Astrocyte (in vitro differentiated cells and primary cell): Measurements from ENCODE around the gene ZNF311. TPM values are rescaled to one million over a fixed set of nuclear protein-coding genes. Genes with fewer than 3 reads are reported as not detected.
"Not testable (repeated sequence)": the region's sequence is repeated elsewhere in the genome, so short reads cannot be mapped to it uniquely, and the experiment has no call there.

ENCODE experiments used
- DNase-seq: peaks from one replicate; pipeline ENCODE4 v3.0.0-alpha.2; 2010; ENCODE audit warnings: low read depth
- FAIRE-seq: peaks from 2 replicates; lab custom pipeline; 2011; peaks lifted over from hg19 to GRCh38; lab: Jason Lieb, UNC
- H2AFZ ChIP-seq: 2 replicates; pipeline ENCODE4 v1.6.0; 2012; ENCODE audit warnings: low read depth, low read length, inconsistent platforms
- H3K27ac ChIP-seq: 2 replicates; pipeline ENCODE4 v1.5.1; 2011; ENCODE audit warnings: low read depth, low read length, inconsistent platforms
- H3K27me3 ChIP-seq: 2 replicates; pipeline ENCODE4 v1.6.0; 2011; ENCODE audit warnings: low read length, inconsistent platforms; ENCODE audit not compliant: insufficient read depth
- H3K36me3 ChIP-seq: 2 replicates; pipeline ENCODE4 v1.5.1; 2011; ENCODE audit warnings: low read length, inconsistent platforms; ENCODE audit not compliant: insufficient read depth
- H3K4me1 ChIP-seq: 2 replicates; pipeline ENCODE4 v1.5.1; 2011; ENCODE audit warnings: low read length, inconsistent platforms; ENCODE audit not compliant: insufficient read depth
- H3K4me2 ChIP-seq: 2 replicates; pipeline ENCODE4 v1.6.0; 2012; ENCODE audit warnings: low read length, inconsistent platforms
- H3K4me3 ChIP-seq: 2 replicates; pipeline ENCODE4 v1.5.1; 2011; ENCODE audit warnings: low read depth, mild to moderate bottlenecking, low read length, inconsistent platforms; ENCODE audit not compliant: insufficient read depth
- H3K79me2 ChIP-seq: 2 replicates; pipeline ENCODE4 v1.6.0; 2012; ENCODE audit warnings: mild to moderate bottlenecking, low read length, inconsistent platforms; ENCODE audit not compliant: insufficient read depth
- H3K9ac ChIP-seq: 2 replicates; pipeline ENCODE4 v1.6.0; 2012; ENCODE audit warnings: mild to moderate bottlenecking, low read length, inconsistent platforms
- H3K9me3 ChIP-seq: 2 replicates; pipeline ENCODE4 v1.5.1; 2012; ENCODE audit warnings: low read depth, mild to moderate bottlenecking, low read length, inconsistent platforms; ENCODE audit not compliant: insufficient read depth
- H4K20me1 ChIP-seq: 2 replicates; pipeline ENCODE4 v1.6.0; 2012; ENCODE audit warnings: low read length, inconsistent platforms; ENCODE audit not compliant: insufficient read depth
- H3K27ac Mint-ChIP-seq: one replicate; pipeline ENCODE4 v1.8.0; 2021; ENCODE audit warnings: mild to moderate bottlenecking, mixed read lengths; ENCODE audit not compliant: unreplicated experiment
- H3K27me3 Mint-ChIP-seq: one replicate; pipeline ENCODE4 v1.8.0; 2021; ENCODE audit warnings: low read depth, mixed read lengths; ENCODE audit not compliant: unreplicated experiment
- H3K36me3 Mint-ChIP-seq: one replicate; pipeline ENCODE4 v1.8.0; 2021; ENCODE audit warnings: low read depth, mixed read lengths; ENCODE audit not compliant: unreplicated experiment
- H3K4me1 Mint-ChIP-seq: one replicate; pipeline ENCODE4 v1.8.0; 2021; ENCODE audit warnings: low read depth, mixed read lengths; ENCODE audit not compliant: unreplicated experiment
- H3K4me3 Mint-ChIP-seq: one replicate; pipeline ENCODE4 v1.8.0; 2021; ENCODE audit warnings: mild to moderate bottlenecking, moderate library complexity, mixed read lengths; ENCODE audit not compliant: unreplicated experiment
- H3K9me3 Mint-ChIP-seq: one replicate; pipeline ENCODE4 v1.8.0; 2021; ENCODE audit warnings: mild to moderate bottlenecking, mixed read lengths; ENCODE audit not compliant: unreplicated experiment
- EZH2 ChIP-seq: IDR thresholded peaks from 2 replicates; pipeline ENCODE4 v1.6.1; 2012; ENCODE audit warnings: mild to moderate bottlenecking, low read length, inconsistent platforms; ENCODE audit not compliant: insufficient read depth
- total RNA-seq: library from RNA; stranded (reverse); gene quantifications from 2 replicates; pipeline ENCODE4 v1.2.1, GENCODE V29; 2021
- TF ChIP-seq, protein P1 (sequence below): IDR thresholded peaks from 2 replicates; pipeline ENCODE4 v1.5.1; 2011; ENCODE audit warnings: low read depth, mild to moderate bottlenecking, inconsistent platforms, low read length, moderate library complexity; ENCODE audit not compliant: insufficient read depth

The ZNF311 gene
- total RNA-seq, 1 donor from 2014 or later = 1.7 TPM

GRCh38 chr6:28968476-28968875 is 36.6 kb downstream of the ZNF311 start:
- Mint-ChIP-seq H3K4me3 (no peak overlapping the region), H3K27me3 (no peaks in the 10 kb centered on the region), H3K9me3 (peaks cover 10% of the 10 kb centered on the region), H3K36me3 (no peaks in the 10 kb centered on the region), H3K27ac (no peak overlapping the region), H3K4me1 (no peaks in the 10 kb centered on the region)
- no peaks in the 10 kb centered on the region for H3K79me2 ChIP-seq
- H3K27me3 ChIP-seq = no peaks in the 10 kb centered on the region
- H3K36me3 ChIP-seq = no peaks in the 10 kb centered on the region
- H3K9ac ChIP-seq = no peak overlapping the region
- H3K27ac ChIP-seq = no peak overlapping the region
- H2AFZ ChIP-seq = no peak overlapping the region
- H3K4me3 ChIP-seq = no peak overlapping the region
- H3K4me1 ChIP-seq = no peaks in the 10 kb centered on the region
- DNase-seq (no peak), FAIRE-seq (no peak)
- TF ChIP-seq EZH2 = no peak
- TF ChIP-seq, protein P1, sequence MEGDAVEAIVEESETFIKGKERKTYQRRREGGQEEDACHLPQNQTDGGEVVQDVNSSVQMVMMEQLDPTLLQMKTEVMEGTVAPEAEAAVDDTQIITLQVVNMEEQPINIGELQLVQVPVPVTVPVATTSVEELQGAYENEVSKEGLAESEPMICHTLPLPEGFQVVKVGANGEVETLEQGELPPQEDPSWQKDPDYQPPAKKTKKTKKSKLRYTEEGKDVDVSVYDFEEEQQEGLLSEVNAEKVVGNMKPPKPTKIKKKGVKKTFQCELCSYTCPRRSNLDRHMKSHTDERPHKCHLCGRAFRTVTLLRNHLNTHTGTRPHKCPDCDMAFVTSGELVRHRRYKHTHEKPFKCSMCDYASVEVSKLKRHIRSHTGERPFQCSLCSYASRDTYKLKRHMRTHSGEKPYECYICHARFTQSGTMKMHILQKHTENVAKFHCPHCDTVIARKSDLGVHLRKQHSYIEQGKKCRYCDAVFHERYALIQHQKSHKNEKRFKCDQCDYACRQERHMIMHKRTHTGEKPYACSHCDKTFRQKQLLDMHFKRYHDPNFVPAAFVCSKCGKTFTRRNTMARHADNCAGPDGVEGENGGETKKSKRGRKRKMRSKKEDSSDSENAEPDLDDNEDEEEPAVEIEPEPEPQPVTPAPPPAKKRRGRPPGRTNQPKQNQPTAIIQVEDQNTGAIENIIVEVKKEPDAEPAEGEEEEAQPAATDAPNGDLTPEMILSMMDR = no peak
- no peaks in the 10 kb centered on the region for H4K20me1 ChIP-seq
- H3K9me3 ChIP-seq = peaks cover 3% of the 10 kb centered on the region
- H3K4me2 ChIP-seq = no peak overlapping the region

GRCh38 chr6:28965706-28966105 is 39.4 kb downstream of the ZNF311 start:
- TF ChIP-seq, protein P1 = no peak
- no peak for TF ChIP-seq EZH2
- no peaks in the 10 kb centered on the region for H3K27me3 ChIP-seq
- no peak overlapping the region for H2AFZ ChIP-seq
- H3K27ac ChIP-seq = no peak overlapping the region
- no peaks in the 10 kb centered on the region for H3K4me1 ChIP-seq
- Mint-ChIP-seq H3K4me1 (no peaks in the 10 kb centered on the region), H3K9me3 (peaks cover 10% of the 10 kb centered on the region), H3K27me3 (peaks cover 2% of the 10 kb centered on the region), H3K27ac (no peak overlapping the region), H3K36me3 (no peaks in the 10 kb centered on the region), H3K4me3 (no peak overlapping the region)
- H3K9me3 ChIP-seq = peaks cover 3% of the 10 kb centered on the region
- no peaks in the 10 kb centered on the region for H3K79me2 ChIP-seq
- H3K4me3 ChIP-seq = no peak overlapping the region
- no peaks in the 10 kb centered on the region for H3K36me3 ChIP-seq
- FAIRE-seq (no peak), DNase-seq (no peak)
- no peak overlapping the region for H3K9ac ChIP-seq
- no peak overlapping the region for H3K4me2 ChIP-seq
- H4K20me1 ChIP-seq = no peaks in the 10 kb centered on the region

GRCh38 chr6:28960846-28961500 is 44.1 kb downstream of the ZNF311 start:
- H3K4me2 ChIP-seq = no peak overlapping the region
- no peaks in the 10 kb centered on the region for H3K4me1 ChIP-seq
- H3K9me3 Mint-ChIP-seq = peaks cover 2% of the 10 kb centered on the region
- H4K20me1 ChIP-seq = no peaks in the 10 kb centered on the region
- H3K4me1 Mint-ChIP-seq = no peaks in the 10 kb centered on the region
- H3K4me3 Mint-ChIP-seq = no peak overlapping the region
- H3K27me3 ChIP-seq = no peaks in the 10 kb centered on the region
- DNase-seq (no peak), FAIRE-seq (no peak)
- no peak overlapping the region for H2AFZ ChIP-seq
- no peak overlapping the region for H3K27ac Mint-ChIP-seq
- H3K36me3 ChIP-seq = no peaks in the 10 kb centered on the region
- H3K4me3 ChIP-seq = no peak overlapping the region
- H3K27me3 Mint-ChIP-seq = peaks cover 2% of the 10 kb centered on the region
- H3K79me2 ChIP-seq = no peaks in the 10 kb centered on the region
- no peaks in the 10 kb centered on the region for H3K9me3 ChIP-seq
- TF ChIP-seq EZH2 = no peak
- TF ChIP-seq, protein P1 = no peak
- no peaks in the 10 kb centered on the region for H3K36me3 Mint-ChIP-seq
- no peak overlapping the region for H3K27ac ChIP-seq
- no peak overlapping the region for H3K9ac ChIP-seq

DNA sequence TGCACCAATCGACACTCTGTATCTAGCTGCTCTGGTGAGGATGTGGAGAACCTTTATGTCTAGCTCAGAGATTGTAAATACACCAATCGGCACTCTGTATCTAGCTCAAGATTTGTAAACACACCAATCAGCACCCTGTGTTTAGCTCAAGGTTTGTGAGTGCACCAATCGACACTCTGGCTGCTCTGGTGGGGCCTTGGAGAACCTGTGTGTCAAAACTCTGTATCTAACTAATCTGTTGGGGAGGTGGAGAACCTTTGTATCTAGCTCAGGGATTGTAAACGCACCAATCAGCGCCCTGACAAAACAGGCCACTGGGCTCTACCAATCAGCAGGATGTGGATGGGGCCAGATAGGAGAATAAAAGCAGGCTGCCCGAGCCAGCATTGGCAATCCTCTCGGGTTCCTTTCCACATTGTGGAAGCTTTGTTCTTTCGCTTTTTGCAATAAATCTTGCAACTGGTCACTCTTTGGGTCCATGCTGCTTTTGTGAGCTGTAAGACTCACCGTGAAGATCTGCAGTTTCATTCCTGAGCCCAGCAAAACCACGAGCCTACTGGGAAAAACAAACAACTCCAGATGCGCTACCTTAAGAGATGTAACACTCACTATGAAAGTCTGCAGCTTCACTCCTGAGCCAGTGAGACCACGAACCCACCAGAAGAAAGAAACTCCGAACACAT is 46.4 kb downstream of the ZNF311 start:
- FAIRE-seq, H3K9ac ChIP-seq, H3K4me1 Mint-ChIP-seq, H3K27me3 ChIP-seq, H3K9me3 ChIP-seq, H2AFZ ChIP-seq, H3K27me3 Mint-ChIP-seq, H3K36me3 Mint-ChIP-seq, H4K20me1 ChIP-seq, H3K4me1 ChIP-seq, H3K9me3 Mint-ChIP-seq, H3K4me3 Mint-ChIP-seq, DNase-seq, H3K4me2 ChIP-seq, H3K27ac Mint-ChIP-seq, H3K79me2 ChIP-seq, H3K36me3 ChIP-seq, H3K27ac ChIP-seq, H3K4me3 ChIP-seq: not testable (repeated sequence)
